SK-N-MC (cell line): ENCODE results near the gene ADPRS.

Experiments used
- FOXP2 ChIP-seq: optimal IDR thresholded peaks from 2 replicates; pipeline ENCODE3; 2011; ENCODE audit warnings: mild to moderate bottlenecking, moderate library complexity; ENCODE audit not compliant: insufficient read depth; ENCODE audit errors: extremely low read length, control extremely low read depth
- POLR2AphosphoS5 ChIP-seq: IDR thresholded peaks from 2 replicates; pipeline ENCODE4 v1.6.1; 2012; ENCODE audit warnings: mild to moderate bottlenecking, low read depth, low read length, borderline replicate concordance

DNA sequence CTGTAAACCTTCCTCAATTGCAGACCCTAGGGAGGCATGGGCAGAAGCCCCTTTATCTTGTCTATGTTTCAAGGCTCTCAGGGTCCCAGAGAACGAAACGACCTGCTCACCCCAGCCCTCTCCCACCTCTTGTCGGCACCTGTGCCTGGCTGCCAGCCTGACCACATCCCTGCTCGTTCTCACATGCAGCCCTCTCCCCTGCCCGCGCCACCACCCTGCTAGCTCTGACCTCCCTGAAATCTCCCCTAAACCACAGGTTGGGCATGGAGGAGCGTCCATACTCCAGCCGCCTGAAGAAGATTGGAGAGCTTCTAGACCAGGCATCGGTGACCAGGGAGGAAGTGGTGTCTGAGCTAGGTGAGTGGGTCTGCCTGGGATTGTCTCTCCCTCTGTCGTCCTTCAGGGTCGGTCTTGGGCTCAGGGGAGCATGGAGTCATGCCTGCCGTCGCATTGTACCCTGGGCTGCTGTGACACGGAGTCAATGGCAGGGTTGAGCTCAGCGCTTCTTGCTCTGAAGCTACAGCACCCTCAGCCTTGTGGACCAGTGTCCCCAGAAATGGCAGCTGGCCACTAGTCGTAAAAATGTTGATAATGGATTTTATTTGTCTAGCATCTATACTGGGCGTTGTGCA, 3.6 kb downstream of the ADPRS start:
- TF ChIP-seq POLR2AphosphoS5: no peak; the same call in 1 of the 2 replicates
- TF ChIP-seq FOXP2: no peak
